ENCODE results near the gene LRRK1.
"Not testable (repeated sequence)": the region's sequence is repeated elsewhere in the genome, so short reads cannot be mapped to it uniquely, and the experiment has no call there.

LRRK1 gene

GRCh38 chr15:101063212-101063611 lies 144.1 kb downstream of the LRRK1 start:
- DNase-seq, result no peak

GRCh38 chr15:101063891-101064794 lies 145.0 kb downstream of the LRRK1 start:
- DNase-seq, result no peak

- no peak for DNase-seq
These were observed 145.8 kb downstream of the LRRK1 start for GRCh38 chr15:101064795-101065569.

GRCh38 chr15:101065570-101066221 lies 146.5 kb downstream of the LRRK1 start:
- no peak for DNase-seq

- no peak for DNase-seq
These were observed 147.6 kb downstream of the LRRK1 start for GRCh38 chr15:101066501-101067408.

GRCh38 chr15:101067660-101068522 lies 148.7 kb downstream of the LRRK1 start:
- no peak for DNase-seq

GRCh38 chr15:101068523-101068960 lies 149.4 kb downstream of the LRRK1 start:
- DNase-seq, result no peak

- DNase-seq, result no peak
These were observed 149.9 kb downstream of the LRRK1 start for GRCh38 chr15:101068961-101069653.

- no peak for DNase-seq
These were observed 150.5 kb downstream of the LRRK1 start for GRCh38 chr15:101069654-101069973.

GRCh38 chr15:101070024-101070423 lies 150.9 kb downstream of the LRRK1 start:
- no peak for DNase-seq

GRCh38 chr15:101070502-101071273 lies 151.5 kb downstream of the LRRK1 start:
- DNase-seq, result no peak

GRCh38 chr15:101071651-101072050 lies 152.5 kb downstream of the LRRK1 start:
- DNase-seq, result no peak

GRCh38 chr15:101072235-101072634 lies 153.1 kb downstream of the LRRK1 start:
- DNase-seq, result not testable (repeated sequence)

GRCh38 chr15:101077806-101078668 lies 158.9 kb downstream of the LRRK1 start:
- not testable (repeated sequence) for DNase-seq

- DNase-seq, result no peak
These were observed 159.6 kb downstream of the LRRK1 start for GRCh38 chr15:101078669-101079323.

- DNase-seq, result no peak
These were observed 162.7 kb downstream of the LRRK1 start for GRCh38 chr15:101081900-101082299.

- no peak for DNase-seq
These were observed 164.3 kb downstream of the LRRK1 start for GRCh38 chr15:101083336-101084045.

- no peak for DNase-seq
These were observed 165.6 kb downstream of the LRRK1 start for GRCh38 chr15:101084801-101085200.

Measured in 8988T (cell line).